Stimulated activated naive CD4-positive, alpha-beta T cell treated with Interleukin-2 at 50 U/mL for 16 hours (primary cell): ENCODE results near the gene TRAPPC10.

Experiments
- DNase-seq: peaks from one replicate; lab custom pipeline; 2025; lab: John Stamatoyannopoulos, UW

Gene TRAPPC10

GRCh38 chr21:44035244-44035643 is 23.1 kb downstream of the TRAPPC10 start:
- DNase-seq: no peak

- DNase-seq: no peak
Observed at GRCh38 chr21:44038063-44038462, 26.0 kb downstream of the TRAPPC10 start.

GRCh38 chr21:44039828-44040227 is 27.7 kb downstream of the TRAPPC10 start:
- DNase-seq: no peak

- no peak for DNase-seq
Observed at GRCh38 chr21:44043613-44044012, 31.5 kb downstream of the TRAPPC10 start.

- no peak for DNase-seq
Observed at GRCh38 chr21:44046734-44047133, 34.6 kb downstream of the TRAPPC10 start.

- DNase-seq: no peak
Observed at GRCh38 chr21:44047996-44048560, 36.0 kb downstream of the TRAPPC10 start.

GRCh38 chr21:44049182-44049581 is 37.1 kb downstream of the TRAPPC10 start:
- DNase-seq: no peak

- DNase-seq: no peak
Observed at GRCh38 chr21:44049606-44050005, 37.5 kb downstream of the TRAPPC10 start.

- no peak for DNase-seq
Observed at GRCh38 chr21:44050276-44050675, 38.2 kb downstream of the TRAPPC10 start.

- DNase-seq: no peak
Observed at GRCh38 chr21:44051462-44051941, 39.4 kb downstream of the TRAPPC10 start.

GRCh38 chr21:44052071-44052829 is 40.1 kb downstream of the TRAPPC10 start:
- DNase-seq: no peak

GRCh38 chr21:44052830-44053226 is 40.7 kb downstream of the TRAPPC10 start:
- DNase-seq: no peak

GRCh38 chr21:44053567-44053966 is 41.5 kb downstream of the TRAPPC10 start:
- DNase-seq: no peak

- no peak for DNase-seq
Observed at GRCh38 chr21:44054710-44055109, 42.6 kb downstream of the TRAPPC10 start.

- no peak for DNase-seq
Observed at GRCh38 chr21:44057055-44057454, 44.9 kb downstream of the TRAPPC10 start.

- DNase-seq: peak; percentile 40
Observed at GRCh38 chr21:44057960-44058651, 46.0 kb downstream of the TRAPPC10 start.

GRCh38 chr21:44058652-44058964 is 46.5 kb downstream of the TRAPPC10 start:
- DNase-seq: no peak

- DNase-seq: no peak
Observed at GRCh38 chr21:44058981-44059380, 46.9 kb downstream of the TRAPPC10 start.

- DNase-seq: no peak
Observed at GRCh38 chr21:44059710-44060109, 47.6 kb downstream of the TRAPPC10 start.

GRCh38 chr21:44062380-44062779 is 50.3 kb downstream of the TRAPPC10 start:
- no peak for DNase-seq

- no peak for DNase-seq
Observed at GRCh38 chr21:44063151-44063912, 51.2 kb downstream of the TRAPPC10 start.

- no peak for DNase-seq
Observed at GRCh38 chr21:44064852-44065403, 52.8 kb downstream of the TRAPPC10 start.
